Suprapubic skin (tissue), 4 donors: ENCODE data around the gene EPB41L4B.
"Not testable (repeated sequence)": the region's sequence is repeated elsewhere in the genome, so short reads cannot be mapped to it uniquely, and the experiment has no call there.

Experiments
- EP300 ChIP-seq: sonication (generic); formaldehyde crosslinking; IDR thresholded peaks from one replicate; pipeline ENCODE4 v1.6.1; 2017; ENCODE audit warnings: antibody characterized with exemption
- POLR2A ChIP-seq, 2 donors: fragments of 450-650 bp; IDR thresholded peaks; one replicate each; pipeline ENCODE4 v1.6.1; 2017; ENCODE audit warnings: antibody characterized with exemption in 2 of 2, mild to moderate bottlenecking in 2 of 2, moderate library complexity in 2 of 2
- POLR2AphosphoS5 ChIP-seq, 3 donors: sonication (generic); formaldehyde crosslinking; IDR thresholded peaks; one replicate each; pipeline ENCODE4 v1.6.1; 2017; ENCODE audit warnings: antibody characterized with exemption in 3 of 3
- TF ChIP-seq, protein P1 (sequence below), 2 donors: fragments of 200-600 bp in 1 of 2; fragments of 450-650 bp in 1 of 2; sonication (generic) in 1 of 2; IDR thresholded peaks; one replicate each; pipeline ENCODE4 v1.5.1; 2016 to 2019; ENCODE audit warnings: antibody characterized with exemption in 2 of 2, mild to moderate bottlenecking in 1 of 2, moderate library complexity in 1 of 2

DNA sequence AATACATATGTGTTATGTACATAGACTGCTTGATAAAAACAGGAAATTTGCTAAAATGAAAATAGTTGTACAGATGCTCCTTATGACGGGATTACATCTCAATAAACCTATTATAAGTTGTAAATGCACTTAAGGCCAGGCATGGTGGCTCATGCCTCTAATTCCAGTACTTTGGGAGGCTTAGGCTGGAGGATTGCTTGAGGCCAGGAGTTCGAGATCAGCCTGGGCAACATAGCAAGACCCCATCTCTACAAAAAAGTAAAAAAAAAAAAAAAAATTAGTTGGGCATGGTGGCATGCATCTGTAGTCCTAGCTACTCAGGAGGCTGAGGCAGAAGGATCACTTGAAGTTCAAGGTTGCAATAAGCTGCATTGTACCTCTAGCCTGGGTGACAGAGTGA lies 37.2 kb downstream of the EPB41L4B start:
- not testable (repeated sequence) for TF ChIP-seq POLR2AphosphoS5 (IDR thresholded peaks at IDR 0.05); POLR2A (IDR thresholded peaks at IDR 0.05); EP300
- TF ChIP-seq, protein P1, sequence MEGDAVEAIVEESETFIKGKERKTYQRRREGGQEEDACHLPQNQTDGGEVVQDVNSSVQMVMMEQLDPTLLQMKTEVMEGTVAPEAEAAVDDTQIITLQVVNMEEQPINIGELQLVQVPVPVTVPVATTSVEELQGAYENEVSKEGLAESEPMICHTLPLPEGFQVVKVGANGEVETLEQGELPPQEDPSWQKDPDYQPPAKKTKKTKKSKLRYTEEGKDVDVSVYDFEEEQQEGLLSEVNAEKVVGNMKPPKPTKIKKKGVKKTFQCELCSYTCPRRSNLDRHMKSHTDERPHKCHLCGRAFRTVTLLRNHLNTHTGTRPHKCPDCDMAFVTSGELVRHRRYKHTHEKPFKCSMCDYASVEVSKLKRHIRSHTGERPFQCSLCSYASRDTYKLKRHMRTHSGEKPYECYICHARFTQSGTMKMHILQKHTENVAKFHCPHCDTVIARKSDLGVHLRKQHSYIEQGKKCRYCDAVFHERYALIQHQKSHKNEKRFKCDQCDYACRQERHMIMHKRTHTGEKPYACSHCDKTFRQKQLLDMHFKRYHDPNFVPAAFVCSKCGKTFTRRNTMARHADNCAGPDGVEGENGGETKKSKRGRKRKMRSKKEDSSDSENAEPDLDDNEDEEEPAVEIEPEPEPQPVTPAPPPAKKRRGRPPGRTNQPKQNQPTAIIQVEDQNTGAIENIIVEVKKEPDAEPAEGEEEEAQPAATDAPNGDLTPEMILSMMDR (IDR thresholded peaks at IDR 0.05), result not testable (repeated sequence)
